Upper lobe of left lung (tissue), 6 donors: ENCODE measurements around the gene TEX22. TPM values are rescaled to one million over a fixed set of nuclear protein-coding genes. Genes with fewer than 3 reads are reported as not detected.

Source experiments
- ATAC-seq, 2 donors: fragments of 200-7000 bp; cut with Tn5 transposase; one replicate each; pipeline ENCODE4 v1.9.1; 2022; ENCODE audit warnings: mild to moderate bottlenecking in 2 of 2, moderate library complexity in 2 of 2; ENCODE audit not compliant: low FRiP score in 2 of 2
- DNase-seq, 2 donors: peaks; one replicate each; pipeline ENCODE4 v3.0.0-alpha.2; 2019 to 2020
- H3K27ac ChIP-seq, 4 donors: fragments of 200-600 bp; sonication (generic); one replicate each; pipeline ENCODE4 v1.5.1; 2016 to 2019
- H3K27me3 ChIP-seq, 4 donors: fragments of 200-600 bp; sonication (generic); one replicate each; pipeline ENCODE4 v1.5.1; 2017 to 2019
- H3K36me3 ChIP-seq, 4 donors: fragments of 200-600 bp; sonication (generic); one replicate each; pipeline ENCODE4 v1.5.1; 2016 to 2019
- H3K4me1 ChIP-seq, 4 donors: fragments of 200-600 bp; sonication (generic); one replicate each; pipeline ENCODE4 v1.5.1; 2018 to 2019
- H3K4me3 ChIP-seq, 4 donors: fragments of 200-600 bp; sonication (generic); one replicate each; pipeline ENCODE4 v1.5.1; 2017 to 2019; ENCODE audit warnings: mild to moderate bottlenecking in 2 of 4, moderate library complexity in 1 of 4
- H3K9me3 ChIP-seq, 4 donors: fragments of 200-600 bp; sonication (generic); one replicate each; pipeline ENCODE4 v1.5.1; 2018 to 2019
- EP300 ChIP-seq, 4 donors: sonication (generic); formaldehyde crosslinking; IDR thresholded peaks; one replicate each; pipeline ENCODE4 v1.5.1; 2017; ENCODE audit warnings: antibody characterized with exemption in 4 of 4, control low read depth in 2 of 4
- POLR2A ChIP-seq, 4 donors: fragments of 450-650 bp; IDR thresholded peaks; one replicate each; pipeline ENCODE4 v1.5.1; 2016 to 2017; ENCODE audit warnings: antibody characterized with exemption in 4 of 4, mild to moderate bottlenecking in 2 of 4
- POLR2AphosphoS5 ChIP-seq, 2 donors: sonication (generic); formaldehyde crosslinking; IDR thresholded peaks; one replicate each; pipeline ENCODE4 v1.5.1; 2017; ENCODE audit warnings: antibody characterized with exemption in 2 of 2
- WGBS, 2 donors: methylation state at CpG; one replicate each; pipeline ENCODE4 v1.1.5; 2017 to 2018; 5-methylcytosine and 5-hydroxymethylcytosine counted together
- total RNA-seq, 6 donors: library from RNA; depleted of rRNA in 4 of 6; stranded (reverse); fragments of >200 nt in 4 of 6; gene quantifications; one replicate each; pipeline versions ENCODE4 v1.1.0 to v1.2.1, GENCODE V29; 2016 to 2021
- TF ChIP-seq, protein P1 (sequence below), 6 experiments: fragments of 450-650 bp in 4 of 6; fragments of 200-600 bp in 2 of 6; sonication (generic) in 2 of 6; IDR thresholded peaks; one replicate each; pipeline ENCODE4 v1.5.1; 2016 to 2019; ENCODE audit warnings: antibody characterized with exemption in 6 of 6
- donor health status: DM: no; HTN: no; CAD: no; lungs with moderate emphysema.
- donor health status: DM: no; HTN: yes; CAD: no; lungs with severe emphysema.

The TEX22 gene
- total RNA-seq, 6 donors from 2014 or later = 1.2 to 2.1 (median 1.9) TPM; not detected in 3

DNA sequence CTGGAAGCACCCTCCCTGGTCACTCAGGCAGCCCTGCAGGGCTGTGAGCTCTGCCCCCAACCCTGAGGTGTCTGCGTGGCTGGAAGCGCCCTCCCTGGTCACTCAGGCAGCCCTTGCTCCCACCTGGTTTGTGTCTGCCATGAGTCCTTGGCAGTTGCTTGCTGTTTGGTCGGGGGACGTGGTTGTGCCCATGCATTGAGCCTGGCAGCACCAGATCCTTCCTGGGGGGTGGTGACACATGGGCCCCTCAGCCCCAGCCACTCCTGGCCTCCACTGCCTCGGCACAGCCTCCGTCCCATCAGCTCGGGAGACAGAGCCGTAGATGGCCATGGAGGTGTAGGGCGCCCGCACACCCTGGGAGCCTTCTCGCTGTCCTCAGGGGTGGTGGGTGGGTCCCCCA is 40.8 kb downstream of the TEX22 start:
- ATAC-seq = no peak
- no peak overlapping the region for H3K4me3 ChIP-seq
- TF ChIP-seq POLR2A (IDR thresholded peaks at IDR 0.05) (no peak), POLR2AphosphoS5 (IDR thresholded peaks at IDR 0.05) (no peak), EP300 (IDR thresholded peaks at IDR 0.05) (no peak)
- TF ChIP-seq, protein P1, sequence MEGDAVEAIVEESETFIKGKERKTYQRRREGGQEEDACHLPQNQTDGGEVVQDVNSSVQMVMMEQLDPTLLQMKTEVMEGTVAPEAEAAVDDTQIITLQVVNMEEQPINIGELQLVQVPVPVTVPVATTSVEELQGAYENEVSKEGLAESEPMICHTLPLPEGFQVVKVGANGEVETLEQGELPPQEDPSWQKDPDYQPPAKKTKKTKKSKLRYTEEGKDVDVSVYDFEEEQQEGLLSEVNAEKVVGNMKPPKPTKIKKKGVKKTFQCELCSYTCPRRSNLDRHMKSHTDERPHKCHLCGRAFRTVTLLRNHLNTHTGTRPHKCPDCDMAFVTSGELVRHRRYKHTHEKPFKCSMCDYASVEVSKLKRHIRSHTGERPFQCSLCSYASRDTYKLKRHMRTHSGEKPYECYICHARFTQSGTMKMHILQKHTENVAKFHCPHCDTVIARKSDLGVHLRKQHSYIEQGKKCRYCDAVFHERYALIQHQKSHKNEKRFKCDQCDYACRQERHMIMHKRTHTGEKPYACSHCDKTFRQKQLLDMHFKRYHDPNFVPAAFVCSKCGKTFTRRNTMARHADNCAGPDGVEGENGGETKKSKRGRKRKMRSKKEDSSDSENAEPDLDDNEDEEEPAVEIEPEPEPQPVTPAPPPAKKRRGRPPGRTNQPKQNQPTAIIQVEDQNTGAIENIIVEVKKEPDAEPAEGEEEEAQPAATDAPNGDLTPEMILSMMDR (IDR thresholded peaks at IDR 0.05) = no peak
- 85 to 96% methylated on average over 5 to 8 of the region's 11 CpGs for WGBS, 2 donors
- H3K4me1 ChIP-seq = peaks cover 0 to 3% (median 0%) of the 10 kb centered on the region in 4 donors
- H3K9me3 ChIP-seq = no peaks in the 10 kb centered on the region
- peaks cover 0 to 28% (median 9%) of the 10 kb centered on the region in 4 donors for H3K36me3 ChIP-seq
- no peak overlapping the region for H3K27ac ChIP-seq
- H3K27me3 ChIP-seq = no peaks in the 10 kb centered on the region
- DNase-seq = peak in 1 of 2 donors; percentile 46

DNA sequence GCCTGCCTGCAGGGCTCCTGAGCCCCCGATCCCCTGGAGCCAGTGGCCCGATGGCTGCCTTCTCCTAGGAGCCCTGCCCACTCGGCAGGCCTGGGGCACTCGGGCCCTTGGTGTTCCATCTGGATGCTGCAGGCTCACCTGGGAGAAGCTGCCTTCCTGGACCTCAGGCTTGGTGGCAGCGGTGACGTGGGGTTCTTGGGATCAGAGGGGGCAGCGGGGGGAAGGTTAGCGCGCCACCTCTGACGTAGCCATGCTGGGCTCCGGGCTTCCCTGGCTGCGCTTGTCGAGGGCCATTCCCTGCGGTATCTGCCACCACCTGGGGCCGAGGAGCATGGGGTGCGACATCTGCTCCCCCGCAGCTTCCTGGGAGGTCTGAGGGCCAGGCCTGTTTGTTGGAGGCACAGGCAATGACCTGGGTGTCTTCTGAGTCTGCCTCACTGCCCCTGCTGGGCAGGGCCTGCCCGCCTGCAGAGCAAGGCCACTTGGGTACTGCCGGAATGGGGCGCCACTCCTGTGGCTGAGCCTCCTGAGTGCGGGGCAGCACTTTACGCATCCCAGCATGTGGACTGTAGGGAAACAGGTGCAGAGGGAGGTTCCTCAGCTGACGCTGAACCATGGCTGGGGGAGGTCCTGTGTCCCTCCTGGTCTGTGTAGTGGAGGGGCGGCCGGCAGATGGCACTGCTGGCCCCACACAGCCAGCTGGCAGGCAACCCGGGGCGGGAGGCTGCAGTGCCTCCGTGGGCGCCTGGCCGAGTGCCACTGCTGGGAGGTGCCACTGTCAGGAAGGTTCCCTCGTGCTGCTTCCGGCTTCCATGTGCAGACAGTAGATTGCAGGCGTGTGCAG is 41.6 kb downstream of the TEX22 start:
- Histone ChIP-seq H3K27ac (no peak overlapping the region), H3K4me1 (peaks cover 0 to 3% (median 0%) of the 10 kb centered on the region in 4 donors), H3K4me3 (no peak overlapping the region), H3K27me3 (no peaks in the 10 kb centered on the region), H3K9me3 (no peaks in the 10 kb centered on the region), H3K36me3 (peaks cover 0 to 28% (median 9%) of the 10 kb centered on the region in 4 donors)
- TF ChIP-seq POLR2AphosphoS5 (IDR thresholded peaks at IDR 0.05) (no peak), POLR2A (IDR thresholded peaks at IDR 0.05) (no peak), EP300 (IDR thresholded peaks at IDR 0.05) (no peak)
- TF ChIP-seq, protein P1 (IDR thresholded peaks at IDR 0.05) = no peak
- WGBS, 2 donors = 80 to 94% methylated on average over 2 to 30 of the region's 33 CpGs
- peak in 1 of 2 donors; percentile 84 for DNase-seq
- peak; percentile 18 to 38 for ATAC-seq

DNA sequence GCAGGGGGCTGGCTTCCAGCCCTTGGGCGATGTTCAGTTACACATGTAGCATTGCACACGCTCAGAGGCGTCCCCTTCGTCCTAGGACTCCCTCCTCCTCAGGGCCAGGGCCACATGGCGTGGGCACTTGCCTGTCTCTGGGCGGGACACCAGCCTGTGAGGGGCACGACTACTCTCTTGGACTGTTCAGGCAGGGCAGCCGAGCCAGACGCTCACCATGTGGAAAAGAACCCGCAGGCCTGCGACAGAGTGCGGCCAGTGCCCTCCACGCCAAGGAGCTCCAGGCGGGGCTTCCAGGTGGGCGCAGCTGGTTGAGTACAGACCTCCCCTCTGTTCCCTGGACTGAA is 42.2 kb downstream of the TEX22 start:
- DNase-seq = peak in 1 of 2 donors; percentile 55
- WGBS, 2 donors = 93 to 97% methylated on average over 3 to 14 of the region's 15 CpGs

DNA sequence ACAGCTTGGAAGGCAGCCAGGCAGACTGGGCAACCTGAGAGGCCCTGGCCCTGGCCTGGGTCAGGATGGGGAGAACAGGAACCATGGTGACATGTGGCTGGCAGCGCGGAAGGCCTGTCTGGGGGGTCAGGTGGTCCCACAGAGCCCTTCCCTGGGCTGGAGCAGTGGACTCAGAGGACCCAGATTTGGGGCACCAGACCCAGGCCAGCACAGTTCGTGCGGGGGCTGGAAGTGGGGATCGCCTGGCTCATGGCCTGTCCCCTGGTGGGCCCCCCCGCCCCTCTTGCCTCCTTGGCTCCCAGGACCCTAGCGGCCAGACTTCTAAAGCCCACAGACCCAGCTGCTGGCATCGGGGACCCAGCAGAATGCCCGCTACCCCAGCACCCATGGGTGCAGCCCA is 42.7 kb downstream of the TEX22 start:
- 100% methylated on average over 1 to 8 of the region's 9 CpGs for WGBS, 2 donors
- H3K36me3 ChIP-seq = peaks cover 0 to 29% (median 9%) of the 10 kb centered on the region in 4 donors
- H3K27me3 ChIP-seq = no peaks in the 10 kb centered on the region
- H3K4me1 ChIP-seq = peaks cover 0 to 3% (median 0%) of the 10 kb centered on the region in 4 donors
- no peak for TF ChIP-seq POLR2A (IDR thresholded peaks at IDR 0.05)
- no peak for TF ChIP-seq EP300 (IDR thresholded peaks at IDR 0.05)
- no peak for TF ChIP-seq POLR2AphosphoS5 (IDR thresholded peaks at IDR 0.05)
- TF ChIP-seq, protein P1 (IDR thresholded peaks at IDR 0.05) = no peak
- ATAC-seq (no peak), DNase-seq (peak in 1 of 2 donors; percentile 53)
- H3K27ac ChIP-seq = no peak overlapping the region
- H3K4me3 ChIP-seq = no peak overlapping the region
- H3K9me3 ChIP-seq = no peaks in the 10 kb centered on the region

More for the DNA sequence above, 42.2 kb downstream of the TEX22 start:
- H3K27ac ChIP-seq = no peak overlapping the region
- TF ChIP-seq POLR2A (IDR thresholded peaks at IDR 0.05) (no peak), EP300 (IDR thresholded peaks at IDR 0.05) (no peak), POLR2AphosphoS5 (IDR thresholded peaks at IDR 0.05) (no peak)
- TF ChIP-seq, protein P1 (IDR thresholded peaks at IDR 0.05) = no peak
- no peaks in the 10 kb centered on the region for H3K27me3 ChIP-seq
- no peaks in the 10 kb centered on the region for H3K9me3 ChIP-seq
- H3K4me3 ChIP-seq = no peak overlapping the region
- no peak for ATAC-seq
- peaks cover 0 to 3% (median 0%) of the 10 kb centered on the region in 4 donors for H3K4me1 ChIP-seq
- peaks cover 0 to 28% (median 9%) of the 10 kb centered on the region in 4 donors for H3K36me3 ChIP-seq
